ENCODE data around the gene KLHDC3.

KLHDC3 gene

DNA sequence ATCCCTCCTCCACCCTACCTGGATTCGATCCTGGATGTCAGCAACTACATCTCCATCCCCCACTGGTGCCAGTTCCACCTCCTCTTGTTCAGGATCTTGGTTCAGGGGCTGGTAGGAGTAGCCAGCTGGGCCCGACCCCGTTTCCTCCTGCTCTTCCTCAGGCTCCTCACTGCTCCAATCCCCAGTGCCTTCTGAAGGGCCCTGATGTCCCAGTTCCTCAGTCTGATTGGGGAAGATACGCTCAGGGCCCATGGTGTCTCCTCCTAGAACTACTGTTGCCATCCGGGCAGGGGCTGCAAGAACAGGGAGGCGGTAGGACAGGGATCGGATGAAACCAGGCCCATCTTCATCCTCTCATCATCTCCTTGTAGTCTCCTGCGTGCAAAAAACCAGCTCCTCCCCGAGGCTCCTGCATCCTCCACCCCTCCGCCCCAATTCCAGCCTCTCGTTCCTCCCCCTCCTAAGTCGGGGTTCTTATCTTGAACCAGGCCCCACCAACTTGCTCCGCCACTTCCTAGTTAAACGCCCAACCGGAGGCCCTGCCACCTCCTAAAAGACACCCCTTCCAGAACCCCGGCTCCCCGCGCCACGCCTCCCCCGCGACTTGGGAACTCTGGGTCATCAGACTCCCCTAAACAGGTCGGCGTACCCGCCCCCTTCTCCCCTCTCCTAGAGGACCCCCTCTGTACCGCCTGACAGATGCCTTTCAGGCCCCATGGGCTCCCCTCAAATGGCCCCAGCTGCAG, 779 bp upstream of the KLHDC3 start:
- Histone ChIP-seq H3K27ac (ENCODE audit: low read depth, low read length) (peak overlapping the region; percentile 8), H3K4me3 (ENCODE audit: low read depth, low read length) (peak overlapping the region; percentile 83), H3K9ac (ENCODE audit: low read depth, low read length) (peak overlapping the region; percentile 38; the same call in 1 of the 2 replicates), H3K4me1 (ENCODE audit: control insufficient read depth, insufficient read depth, low read length) (peaks cover 8% of the 10 kb centered on the region), H3K9me3 (ENCODE audit: control insufficient read depth, insufficient read depth, low read length) (no peaks in the 10 kb centered on the region), H3K36me3 (ENCODE audit: control insufficient read depth, insufficient read depth, low read length) (peaks cover 60% of the 10 kb centered on the region), H3K27me3 (ENCODE audit: control insufficient read depth, insufficient read depth, low read length) (no peaks in the 10 kb centered on the region)

DNA sequence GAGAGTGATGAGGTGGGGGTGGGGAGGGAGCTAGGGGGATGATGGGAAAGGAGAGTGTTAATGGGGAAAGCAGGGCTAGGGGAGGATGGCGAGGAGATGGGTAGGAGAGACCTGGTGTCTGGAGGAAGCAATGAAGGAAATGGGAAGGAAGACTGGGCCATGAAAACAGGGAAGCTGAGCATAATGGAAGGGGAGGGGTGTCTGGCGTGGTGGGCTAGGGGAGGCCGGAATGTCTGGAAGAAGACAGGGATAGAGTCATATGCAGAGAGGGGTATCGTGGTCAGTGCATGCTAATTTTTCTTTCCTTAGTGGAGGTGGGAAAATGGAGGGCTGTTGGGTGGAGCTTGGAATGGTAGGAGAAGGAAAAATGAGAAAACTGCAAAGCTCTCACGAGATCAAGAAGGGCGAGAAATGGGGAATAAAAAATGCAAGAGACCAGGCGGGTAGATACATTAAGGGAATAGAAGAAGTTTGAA, 423 bp downstream of the KLHDC3 start:
- no peaks in the 10 kb centered on the region for H3K9me3 ChIP-seq (ENCODE audit: control insufficient read depth, insufficient read depth, low read length)
- H3K9ac ChIP-seq (ENCODE audit: low read depth, low read length) = peak overlapping the region; percentile 52; the same call in 1 of the 2 replicates
- peak overlapping the region; percentile 92 for H3K27ac ChIP-seq (ENCODE audit: low read depth, low read length)
- peak overlapping the region; percentile 83 for H3K4me3 ChIP-seq (ENCODE audit: low read depth, low read length)
- H3K36me3 ChIP-seq (ENCODE audit: control insufficient read depth, insufficient read depth, low read length) = peaks cover 61% of the 10 kb centered on the region
- no peaks in the 10 kb centered on the region for H3K27me3 ChIP-seq (ENCODE audit: control insufficient read depth, insufficient read depth, low read length)
- H3K4me1 ChIP-seq (ENCODE audit: control insufficient read depth, insufficient read depth, low read length) = peaks cover 8% of the 10 kb centered on the region

DNA sequence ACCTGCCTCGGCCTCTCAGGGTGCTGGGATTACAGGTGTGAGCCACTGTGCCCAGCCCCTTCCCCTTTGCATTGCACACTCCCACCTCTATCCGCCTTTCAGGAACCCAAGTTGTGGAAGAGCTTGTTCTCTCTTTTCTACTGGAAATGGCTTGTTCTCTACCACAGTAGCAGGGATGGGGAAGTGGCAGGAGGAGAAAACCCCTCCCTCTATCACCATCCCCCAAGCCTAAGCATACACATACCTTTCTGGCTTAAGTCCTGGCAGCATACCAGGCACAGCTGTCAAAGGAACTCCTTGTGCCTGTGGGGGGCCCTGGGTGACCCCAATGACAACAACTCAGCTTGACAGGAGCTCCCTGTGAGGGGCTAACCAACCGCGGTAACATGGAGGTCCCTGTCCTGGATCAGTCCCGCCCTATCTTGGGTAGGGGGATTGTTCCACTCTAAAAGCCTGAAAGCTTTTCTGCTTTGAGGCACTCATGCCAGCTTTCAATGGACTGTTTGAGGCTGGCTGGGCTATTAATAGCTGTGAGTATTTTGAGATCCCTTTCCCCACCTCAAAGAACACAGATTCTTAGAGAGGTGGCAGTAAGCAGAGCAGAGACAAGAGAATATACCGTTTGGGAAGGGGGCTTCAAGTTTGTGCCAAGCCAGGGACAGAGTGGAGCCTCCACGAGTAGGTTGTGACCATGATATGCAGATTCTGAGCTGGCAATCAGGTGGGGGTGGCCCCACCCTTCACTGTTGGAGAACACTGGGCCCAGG, 2.3 kb downstream of the KLHDC3 start:
- Histone ChIP-seq H3K36me3 (ENCODE audit: control insufficient read depth, insufficient read depth, low read length) (peaks cover 55% of the 10 kb centered on the region), H3K27ac (ENCODE audit: low read depth, low read length) (no peak overlapping the region), H3K9ac (ENCODE audit: low read depth, low read length) (no peak overlapping the region), H3K4me1 (ENCODE audit: control insufficient read depth, insufficient read depth, low read length) (peaks cover 17% of the 10 kb centered on the region), H3K9me3 (ENCODE audit: control insufficient read depth, insufficient read depth, low read length) (no peaks in the 10 kb centered on the region), H3K27me3 (ENCODE audit: control insufficient read depth, insufficient read depth, low read length) (no peaks in the 10 kb centered on the region), H3K4me3 (ENCODE audit: low read depth, low read length) (no peak overlapping the region)

DNA sequence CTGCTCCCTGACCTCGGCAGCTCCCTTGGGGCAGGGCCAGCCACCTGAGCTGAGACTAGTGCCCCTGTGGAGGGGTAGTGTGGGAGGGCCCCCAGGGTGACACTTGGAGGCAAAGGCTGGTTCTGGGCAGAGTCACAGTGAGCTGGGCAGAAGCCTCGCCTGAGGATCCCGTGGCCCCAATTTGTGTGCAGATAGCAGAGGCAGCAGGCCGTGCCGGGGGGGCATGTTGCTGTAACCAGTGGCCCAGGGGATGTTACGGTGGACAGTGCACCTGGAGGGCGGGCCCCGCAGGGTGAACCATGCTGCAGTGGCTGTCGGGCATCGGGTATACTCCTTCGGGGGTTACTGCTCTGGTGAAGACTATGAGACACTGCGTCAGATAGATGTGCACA, 2.9 kb downstream of the KLHDC3 start:
- H3K27me3 ChIP-seq (ENCODE audit: control insufficient read depth, insufficient read depth, low read length) = no peaks in the 10 kb centered on the region

DNA sequence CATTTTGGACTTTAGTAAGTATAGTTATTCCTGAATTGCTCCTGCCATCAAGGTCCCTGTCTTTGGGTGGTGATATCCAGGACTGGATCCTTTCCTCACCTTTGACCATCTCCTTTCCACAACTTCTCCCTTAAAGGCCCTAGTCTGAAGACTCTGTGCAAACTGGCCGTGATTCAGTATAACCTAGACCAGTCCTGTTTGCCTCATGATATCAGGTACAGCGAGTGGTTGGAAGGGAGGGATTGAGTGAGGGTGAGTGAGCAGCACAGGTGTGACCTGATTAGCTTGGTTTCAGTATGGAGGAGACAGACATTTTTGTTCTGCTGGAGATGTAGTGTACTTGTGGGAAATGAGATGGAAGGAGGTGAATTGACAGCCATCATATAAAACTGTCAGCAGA, 5.1 kb downstream of the KLHDC3 start:
- Histone ChIP-seq H3K27me3 (ENCODE audit: control insufficient read depth, insufficient read depth, low read length) (no peaks in the 10 kb centered on the region), H3K9me3 (ENCODE audit: control insufficient read depth, insufficient read depth, low read length) (no peaks in the 10 kb centered on the region), H3K27ac (ENCODE audit: low read depth, low read length) (no peak overlapping the region), H3K9ac (ENCODE audit: low read depth, low read length) (no peak overlapping the region), H3K36me3 (ENCODE audit: control insufficient read depth, insufficient read depth, low read length) (peaks cover 52% of the 10 kb centered on the region), H3K4me1 (ENCODE audit: control insufficient read depth, insufficient read depth, low read length) (peaks cover 9% of the 10 kb centered on the region), H3K4me3 (ENCODE audit: low read depth, low read length) (no peak overlapping the region)

More for the DNA sequence above, 2.9 kb downstream of the KLHDC3 start:
- no peak overlapping the region for H3K4me3 ChIP-seq (ENCODE audit: low read depth, low read length)
- H3K9me3 ChIP-seq (ENCODE audit: control insufficient read depth, insufficient read depth, low read length) = no peaks in the 10 kb centered on the region
- H3K4me1 ChIP-seq (ENCODE audit: control insufficient read depth, insufficient read depth, low read length) = peaks cover 17% of the 10 kb centered on the region
- no peak overlapping the region for H3K9ac ChIP-seq (ENCODE audit: low read depth, low read length)
- no peak overlapping the region for H3K27ac ChIP-seq (ENCODE audit: low read depth, low read length)
- H3K36me3 ChIP-seq (ENCODE audit: control insufficient read depth, insufficient read depth, low read length) = peaks cover 49% of the 10 kb centered on the region

DNA sequence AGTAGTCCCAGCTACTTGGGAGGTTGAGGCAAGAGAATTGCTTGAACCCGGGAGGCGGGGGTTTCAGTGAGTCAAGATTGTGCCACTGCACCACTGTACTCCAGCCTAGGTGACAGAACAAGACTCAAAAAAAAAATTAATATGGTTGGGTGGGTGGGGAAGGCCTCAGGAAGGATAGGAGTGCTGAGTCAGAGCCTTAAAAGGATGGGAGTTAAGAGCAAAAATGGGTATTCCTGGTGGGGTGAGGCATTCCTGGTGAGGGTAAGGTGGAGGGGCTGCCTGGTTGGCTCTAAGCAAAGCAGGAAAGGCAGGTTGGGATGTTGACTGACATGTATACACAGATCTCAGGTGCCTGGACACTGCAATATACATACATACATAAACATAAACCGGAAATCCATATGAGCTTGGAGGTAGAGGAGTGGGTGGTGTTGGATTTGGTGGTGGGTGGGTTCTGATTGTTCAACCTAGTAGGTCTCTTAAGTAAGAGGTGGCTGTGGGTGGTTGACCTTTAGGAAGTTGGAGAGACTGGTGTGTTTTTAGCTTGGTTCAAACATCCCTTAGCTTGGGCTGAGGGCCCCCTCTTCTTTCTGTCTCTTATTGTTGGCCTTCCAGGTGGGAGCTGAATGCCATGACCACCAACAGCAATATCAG, 6.1 kb downstream of the KLHDC3 start:
- no peak overlapping the region for H3K4me3 ChIP-seq (ENCODE audit: low read depth, low read length)
- peak overlapping the region; percentile 94 for H3K27ac ChIP-seq (ENCODE audit: low read depth, low read length)
- no peaks in the 10 kb centered on the region for H3K9me3 ChIP-seq (ENCODE audit: control insufficient read depth, insufficient read depth, low read length)
- peaks cover 62% of the 10 kb centered on the region for H3K36me3 ChIP-seq (ENCODE audit: control insufficient read depth, insufficient read depth, low read length)
- no peaks in the 10 kb centered on the region for H3K27me3 ChIP-seq (ENCODE audit: control insufficient read depth, insufficient read depth, low read length)
- H3K4me1 ChIP-seq (ENCODE audit: control insufficient read depth, insufficient read depth, low read length) = peaks cover 9% of the 10 kb centered on the region
- H3K9ac ChIP-seq (ENCODE audit: low read depth, low read length) = no peak overlapping the region

DNA sequence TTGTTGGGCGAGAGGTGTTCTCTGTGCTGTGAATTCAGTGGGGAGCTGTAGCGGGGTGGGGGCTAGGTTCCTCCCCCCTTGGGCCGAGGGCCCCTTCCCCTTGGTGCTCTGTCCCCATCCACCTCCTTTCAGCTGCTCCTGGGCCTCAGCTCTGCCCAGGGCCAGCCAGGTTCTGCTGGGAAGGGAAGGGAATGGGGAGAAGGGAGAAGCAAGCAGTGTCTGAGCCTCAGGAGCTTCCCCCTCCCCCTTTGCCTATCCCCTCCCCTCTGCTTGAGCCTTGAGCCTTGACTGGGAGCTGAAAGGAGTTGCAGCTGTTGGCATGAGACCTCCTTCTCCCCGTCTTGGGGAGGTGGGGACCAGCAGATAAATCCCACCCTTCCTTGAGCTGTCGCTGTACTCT, 6.8 kb downstream of the KLHDC3 start:
- peak overlapping the region; percentile 94 for H3K27ac ChIP-seq (ENCODE audit: low read depth, low read length)
- H3K9me3 ChIP-seq (ENCODE audit: control insufficient read depth, insufficient read depth, low read length) = no peaks in the 10 kb centered on the region
- peak overlapping the region; percentile 77 for H3K9ac ChIP-seq (ENCODE audit: low read depth, low read length)
- H3K36me3 ChIP-seq (ENCODE audit: control insufficient read depth, insufficient read depth, low read length) = peaks cover 68% of the 10 kb centered on the region
- peak overlapping the region; percentile 90 for H3K4me3 ChIP-seq (ENCODE audit: low read depth, low read length)
- peaks cover 9% of the 10 kb centered on the region for H3K4me1 ChIP-seq (ENCODE audit: control insufficient read depth, insufficient read depth, low read length)
- H3K27me3 ChIP-seq (ENCODE audit: control insufficient read depth, insufficient read depth, low read length) = no peaks in the 10 kb centered on the region

DNA sequence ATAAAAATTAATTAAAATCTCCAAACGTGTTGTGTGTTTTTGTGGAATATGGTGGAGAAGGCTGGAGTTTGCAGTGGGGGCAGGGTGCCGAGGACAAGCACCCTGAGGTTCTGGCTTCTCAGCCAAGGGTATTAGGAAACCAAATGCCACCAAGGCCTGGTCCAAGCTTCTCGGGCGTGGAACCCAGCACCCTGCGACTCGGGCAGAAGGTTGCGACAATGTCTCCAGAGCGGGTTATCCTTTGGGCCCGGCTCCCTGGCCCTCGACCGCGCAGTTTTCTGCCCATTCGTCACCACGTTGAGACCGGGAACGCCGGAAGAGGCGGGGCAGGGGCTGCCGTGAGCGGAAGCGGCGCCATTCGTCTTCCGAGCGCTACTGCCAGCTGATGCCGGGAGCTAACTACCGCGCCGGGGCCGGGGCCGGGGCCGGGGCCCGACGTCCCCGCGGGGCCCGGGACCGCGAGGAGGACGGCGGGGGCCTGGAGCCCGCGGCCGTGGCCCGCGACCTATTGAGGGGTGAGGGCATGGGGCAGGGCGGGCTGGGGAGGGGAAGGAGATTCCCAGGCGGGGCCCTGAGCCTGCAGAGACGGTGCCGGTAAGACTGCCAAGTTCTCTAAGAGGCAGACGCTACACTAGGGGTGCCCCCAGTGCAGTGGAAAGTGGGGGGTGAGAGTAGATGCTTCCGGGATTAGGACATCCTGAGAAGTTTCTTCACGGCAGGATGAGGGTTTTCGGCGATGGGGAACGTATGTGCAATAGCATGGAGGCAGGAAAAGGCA, 7.4 kb downstream of the KLHDC3 start, which contains the start of gene RRP36:
RRP36 (plus strand) TSS at position 354 of the 778 bp plus-strand sequence; CDS start at position 386, 32 bp downstream.
- Histone ChIP-seq H3K4me1 (ENCODE audit: control insufficient read depth, insufficient read depth, low read length) (peaks cover 9% of the 10 kb centered on the region), H3K27me3 (ENCODE audit: control insufficient read depth, insufficient read depth, low read length) (no peaks in the 10 kb centered on the region), H3K9ac (ENCODE audit: low read depth, low read length) (peak within 1 kb of the TSS; percentile 83), H3K9me3 (ENCODE audit: control insufficient read depth, insufficient read depth, low read length) (no peaks in the 10 kb centered on the region), H3K36me3 (ENCODE audit: control insufficient read depth, insufficient read depth, low read length) (peaks cover 74% of the 10 kb centered on the region), H3K4me3 (ENCODE audit: low read depth, low read length) (peak within 1 kb of the TSS; percentile 90), H3K27ac (ENCODE audit: low read depth, low read length) (peak within 1 kb of the TSS; percentile 94)

DNA sequence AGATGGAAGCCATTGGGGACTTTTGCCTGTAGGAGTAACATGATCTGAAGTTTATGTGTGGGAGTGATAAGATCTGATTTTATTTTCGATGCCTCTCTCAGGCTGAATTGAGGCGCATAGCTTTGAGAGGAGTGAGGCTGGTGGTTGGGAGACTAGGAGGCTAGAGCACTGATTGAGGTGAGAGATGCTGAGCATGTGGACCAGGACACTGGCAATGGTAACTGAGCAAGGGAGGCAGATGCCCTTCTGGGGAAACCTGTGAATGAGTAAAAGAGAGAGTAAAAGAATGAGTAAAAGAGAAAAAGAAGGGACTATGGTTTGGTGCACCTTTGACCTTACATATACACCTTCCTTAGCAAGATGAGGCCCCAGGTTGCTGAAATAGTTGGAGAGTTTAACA, 10.4 kb downstream of the KLHDC3 start:
- Histone ChIP-seq H3K4me3 (ENCODE audit: low read depth, low read length) (no peak overlapping the region), H3K27ac (ENCODE audit: low read depth, low read length) (no peak overlapping the region), H3K4me1 (ENCODE audit: control insufficient read depth, insufficient read depth, low read length) (peaks cover 9% of the 10 kb centered on the region), H3K9ac (ENCODE audit: low read depth, low read length) (no peak overlapping the region), H3K9me3 (ENCODE audit: control insufficient read depth, insufficient read depth, low read length) (no peaks in the 10 kb centered on the region), H3K36me3 (ENCODE audit: control insufficient read depth, insufficient read depth, low read length) (peaks cover 77% of the 10 kb centered on the region), H3K27me3 (ENCODE audit: control insufficient read depth, insufficient read depth, low read length) (no peaks in the 10 kb centered on the region)

DNA sequence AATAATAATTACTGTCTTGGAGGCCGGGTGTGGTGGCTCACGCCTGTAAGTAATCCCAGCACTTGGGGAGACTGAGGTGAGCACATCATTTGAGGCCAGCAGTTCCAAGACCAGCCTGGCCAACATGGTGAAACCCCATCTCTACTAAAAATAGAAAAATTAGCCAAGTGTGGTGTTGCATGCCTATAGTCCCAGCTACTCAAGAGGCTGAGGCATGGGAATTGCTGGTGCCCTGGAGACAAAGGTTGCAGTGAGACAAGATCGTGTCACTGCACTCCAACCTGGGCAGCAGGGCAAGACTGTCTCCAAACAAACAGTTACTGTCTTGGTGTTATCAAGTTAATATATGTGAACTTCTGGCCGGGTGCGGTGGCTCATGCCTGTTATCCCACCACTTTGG, 12.3 kb downstream of the KLHDC3 start:
- H3K9me3 ChIP-seq (ENCODE audit: control insufficient read depth, insufficient read depth, low read length) = no peaks in the 10 kb centered on the region
- no peak overlapping the region for H3K27ac ChIP-seq (ENCODE audit: low read depth, low read length)
- H3K9ac ChIP-seq (ENCODE audit: low read depth, low read length) = no peak overlapping the region
- no peaks in the 10 kb centered on the region for H3K4me1 ChIP-seq (ENCODE audit: control insufficient read depth, insufficient read depth, low read length)
- no peaks in the 10 kb centered on the region for H3K27me3 ChIP-seq (ENCODE audit: control insufficient read depth, insufficient read depth, low read length)
- peaks cover 72% of the 10 kb centered on the region for H3K36me3 ChIP-seq (ENCODE audit: control insufficient read depth, insufficient read depth, low read length)
- H3K4me3 ChIP-seq (ENCODE audit: low read depth, low read length) = no peak overlapping the region
